Fibroblast of lung (primary cell): ENCODE data around the gene SYNDIG1. TPM values are rescaled to one million over a fixed set of nuclear protein-coding genes. Genes with fewer than 3 reads are reported as not detected.

Source experiments
- DNase-seq, 2 donors: peaks; one replicate each; pipeline versions ENCODE4 v3.0.0 to v3.0.0-alpha.2; 2010; ENCODE audit warnings: low read depth in 2 of 2
- H2AFZ ChIP-seq: 2 replicates; pipeline ENCODE4 v1.5.1; 2012; ENCODE audit warnings: low read length, control low read depth, inconsistent platforms
- H3K27ac ChIP-seq: 2 replicates; pipeline ENCODE4 v1.5.1; 2011; ENCODE audit warnings: low read length, control low read depth; ENCODE audit not compliant: insufficient read depth
- H3K27me3 ChIP-seq: 2 replicates; pipeline ENCODE4 v1.5.1; 2011; ENCODE audit warnings: mild to moderate bottlenecking, low read length; ENCODE audit not compliant: control insufficient read depth, insufficient read depth
- H3K36me3 ChIP-seq: 2 replicates; pipeline ENCODE4 v1.5.1; 2011; ENCODE audit warnings: low read length; ENCODE audit not compliant: control insufficient read depth, insufficient read depth
- H3K4me1 ChIP-seq: 2 replicates; pipeline ENCODE4 v1.5.1; 2011; ENCODE audit warnings: low read length; ENCODE audit not compliant: control insufficient read depth, insufficient read depth; ENCODE audit errors: extremely low read depth
- H3K4me2 ChIP-seq: 2 replicates; pipeline ENCODE4 v1.5.1; 2011; ENCODE audit warnings: low read length, control low read depth; ENCODE audit not compliant: insufficient read depth; ENCODE audit errors: extremely low read depth
- H3K4me3 ChIP-seq, 4 experiments: fragments of 200-600 bp in 1 of 4; sonication (generic) in 1 of 4; replicated peaks in 1 of 4; 2 replicates each; pipeline ENCODE4 v1.5.1; 2011 to 2016; ENCODE audit warnings: low read length in 4 of 4, low read depth in 3 of 4, mild to moderate bottlenecking in 3 of 4, control low read depth in 2 of 4, inconsistent platforms in 1 of 4, mixed read lengths in 1 of 4; ENCODE audit not compliant: insufficient read depth in 1 of 4; ENCODE audit errors: control extremely low read depth in 1 of 4
- H3K79me2 ChIP-seq: 2 replicates; pipeline ENCODE4 v1.5.1; 2012; ENCODE audit warnings: mild to moderate bottlenecking, low read length, inconsistent platforms; ENCODE audit not compliant: control insufficient read depth, insufficient read depth
- H3K9ac ChIP-seq: 2 replicates; pipeline ENCODE4 v1.5.1; 2011; ENCODE audit warnings: mild to moderate bottlenecking, low read length, control low read depth; ENCODE audit not compliant: insufficient read depth
- H3K9me3 ChIP-seq: 2 replicates; pipeline ENCODE4 v1.5.1; 2012; ENCODE audit warnings: low read depth, low read length; ENCODE audit not compliant: control insufficient read depth, insufficient read depth
- H4K20me1 ChIP-seq: 2 replicates; pipeline ENCODE4 v1.5.1; 2011; ENCODE audit warnings: low read length; ENCODE audit not compliant: control insufficient read depth, insufficient read depth; ENCODE audit errors: extremely low read depth
- EZH2 ChIP-seq: IDR thresholded peaks from 2 replicates; pipeline ENCODE4 v1.5.1; 2012; ENCODE audit warnings: low read length, control low read depth, mild to moderate bottlenecking; ENCODE audit errors: missing control alignments
- polyA plus RNA-seq, 2 donors: library from polyadenylated mRNA; depleted of rRNA in 1 of 2; stranded (reverse) in 1 of 2; unstranded in 1 of 2; fragments of >200 nt; gene quantifications; 2 replicates each; pipeline ENCODE4 v1.2.1, GENCODE V29; 2011 to 2012; ENCODE audit warnings: missing spikeins in 1 of 2
- total RNA-seq: library from RNA; depleted of rRNA; stranded (reverse); fragments of >200 nt; gene quantifications from 2 replicates; pipeline ENCODE4 v1.2.1, GENCODE V29; 2014
- TF ChIP-seq, protein P1 (sequence below), 2 donors: IDR thresholded peaks in 1 of 2; conservative IDR thresholded peaks in 1 of 2; 1 replicate in 1 of 2; 2 replicates in 1 of 2; pipeline ENCODE4 v1.5.1; 2011 to 2012; ENCODE audit warnings: low read length in 2 of 2, control low read depth in 1 of 2, inconsistent platforms in 1 of 2, low read depth in 1 of 2, mild to moderate bottlenecking in 1 of 2

Gene SYNDIG1
- total and polyA plus RNA-seq, 2 donors (not counting 1 experiment from before 2014, with no cell fraction given), result 0.02 to 0.17 TPM

DNA sequence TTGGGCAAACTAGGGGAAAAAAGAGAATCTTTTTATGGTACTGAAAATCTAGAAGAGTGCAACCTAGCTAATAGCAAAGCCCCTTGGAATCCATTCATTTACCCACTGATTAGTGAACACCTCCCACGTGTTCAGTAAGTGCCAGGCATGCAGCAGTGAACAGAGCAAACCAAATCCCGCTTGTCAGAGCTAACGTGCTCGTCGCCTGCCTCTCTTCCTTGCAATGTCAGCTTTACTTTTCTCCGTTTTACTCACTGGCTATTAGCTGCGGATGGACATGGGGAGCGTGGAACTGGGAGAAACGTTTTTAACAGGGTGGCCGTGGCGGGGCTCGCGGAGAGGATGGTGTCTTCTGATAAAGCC lies 120.4 kb downstream of the SYNDIG1 start:
- H3K36me3 ChIP-seq, result no peaks in the 10 kb centered on the region
- H3K4me1 ChIP-seq, result no peaks in the 10 kb centered on the region
- no peak overlapping the region for H3K9ac ChIP-seq
- H3K4me2 ChIP-seq, result no peak overlapping the region
- no peaks in the 10 kb centered on the region for H3K79me2 ChIP-seq
- no peak for TF ChIP-seq EZH2
- TF ChIP-seq, protein P1, sequence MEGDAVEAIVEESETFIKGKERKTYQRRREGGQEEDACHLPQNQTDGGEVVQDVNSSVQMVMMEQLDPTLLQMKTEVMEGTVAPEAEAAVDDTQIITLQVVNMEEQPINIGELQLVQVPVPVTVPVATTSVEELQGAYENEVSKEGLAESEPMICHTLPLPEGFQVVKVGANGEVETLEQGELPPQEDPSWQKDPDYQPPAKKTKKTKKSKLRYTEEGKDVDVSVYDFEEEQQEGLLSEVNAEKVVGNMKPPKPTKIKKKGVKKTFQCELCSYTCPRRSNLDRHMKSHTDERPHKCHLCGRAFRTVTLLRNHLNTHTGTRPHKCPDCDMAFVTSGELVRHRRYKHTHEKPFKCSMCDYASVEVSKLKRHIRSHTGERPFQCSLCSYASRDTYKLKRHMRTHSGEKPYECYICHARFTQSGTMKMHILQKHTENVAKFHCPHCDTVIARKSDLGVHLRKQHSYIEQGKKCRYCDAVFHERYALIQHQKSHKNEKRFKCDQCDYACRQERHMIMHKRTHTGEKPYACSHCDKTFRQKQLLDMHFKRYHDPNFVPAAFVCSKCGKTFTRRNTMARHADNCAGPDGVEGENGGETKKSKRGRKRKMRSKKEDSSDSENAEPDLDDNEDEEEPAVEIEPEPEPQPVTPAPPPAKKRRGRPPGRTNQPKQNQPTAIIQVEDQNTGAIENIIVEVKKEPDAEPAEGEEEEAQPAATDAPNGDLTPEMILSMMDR (conservative IDR thresholded peaks at IDR 0.05 in 1 of 2, IDR thresholded peaks at IDR 0.05 in 1 of 2; ENCODE audit: low read depth in 1 of 2, low read length in 2 of 2), result no peak
- no peaks in the 10 kb centered on the region for H4K20me1 ChIP-seq
- no peaks in the 10 kb centered on the region for H3K9me3 ChIP-seq
- no peak for DNase-seq
- H3K27ac ChIP-seq, result no peak overlapping the region
- no peak overlapping the region for H3K4me3 ChIP-seq
- no peaks in the 10 kb centered on the region for H3K27me3 ChIP-seq
- H2AFZ ChIP-seq, result no peak overlapping the region

DNA sequence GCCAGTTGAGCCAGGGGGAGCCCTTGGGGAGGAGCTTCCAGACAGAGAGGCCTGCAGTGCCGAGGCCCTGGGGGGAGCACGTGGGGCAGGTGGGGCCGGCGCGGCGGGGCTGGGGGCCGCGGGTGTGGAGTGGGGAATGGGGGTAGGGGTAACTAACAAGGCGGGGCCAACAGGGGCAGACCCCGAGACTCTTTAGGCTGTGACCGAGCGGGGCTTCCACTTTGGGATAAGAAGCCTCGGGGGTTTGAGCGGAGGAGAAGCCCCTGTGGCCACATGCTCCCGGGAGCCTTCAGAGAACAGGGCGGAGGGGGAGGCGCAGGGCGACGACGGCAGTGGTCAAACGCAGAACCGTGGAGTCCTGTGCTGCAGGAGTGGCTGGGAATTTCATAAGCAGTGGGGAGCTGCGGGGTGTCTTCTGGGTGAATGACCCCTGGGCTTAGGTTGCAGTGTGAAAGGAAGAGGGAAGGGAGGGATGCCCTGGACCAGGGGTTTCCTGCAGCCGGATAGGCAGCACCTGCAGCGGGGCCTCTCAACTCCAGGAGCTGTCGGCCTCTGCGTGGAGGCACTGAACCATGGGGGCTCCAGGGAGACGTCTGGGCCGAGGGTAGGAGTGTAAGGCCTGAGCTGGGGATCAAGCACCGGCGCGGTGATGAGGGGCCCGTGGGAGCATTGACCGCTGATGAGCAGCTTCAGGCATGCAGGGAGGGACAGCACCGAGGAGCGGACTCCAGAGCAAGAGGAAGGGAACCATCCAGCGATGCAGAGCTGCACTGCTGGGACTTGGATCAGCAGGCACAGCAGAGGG lies 121.0 kb downstream of the SYNDIG1 start:
- Histone ChIP-seq H4K20me1 (no peaks in the 10 kb centered on the region), H3K4me3 (no peak overlapping the region), H3K36me3 (no peaks in the 10 kb centered on the region), H3K9ac (no peak overlapping the region), H3K9me3 (no peaks in the 10 kb centered on the region), H3K79me2 (no peaks in the 10 kb centered on the region), H2AFZ (no peak overlapping the region), H3K27ac (no peak overlapping the region), H3K4me2 (no peak overlapping the region), H3K4me1 (no peaks in the 10 kb centered on the region), H3K27me3 (no peaks in the 10 kb centered on the region)
- no peak for DNase-seq
- TF ChIP-seq, protein P1 (conservative IDR thresholded peaks at IDR 0.05 in 1 of 2, IDR thresholded peaks at IDR 0.05 in 1 of 2; ENCODE audit: low read depth in 1 of 2, low read length in 2 of 2), result no peak
- no peak for TF ChIP-seq EZH2

DNA sequence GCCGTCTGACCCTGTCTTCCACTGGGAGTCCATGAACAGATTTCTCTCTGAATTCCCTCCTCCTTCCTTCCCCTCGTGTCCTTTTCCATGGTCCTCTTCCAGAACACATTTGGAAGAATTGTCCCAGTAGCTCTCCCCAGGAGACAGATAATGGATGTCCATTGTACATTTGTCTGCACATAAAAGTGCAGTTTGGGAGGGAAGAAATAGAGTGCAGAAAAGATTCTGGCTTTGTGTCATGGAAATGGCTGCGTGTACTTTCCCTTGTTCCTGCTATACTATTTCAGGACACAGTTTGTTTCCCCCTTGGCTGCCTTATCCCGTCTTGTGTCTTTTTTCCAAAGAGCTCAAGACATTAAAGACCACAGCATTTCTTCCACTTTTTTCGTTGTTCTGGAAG lies 127.6 kb downstream of the SYNDIG1 start:
- Histone ChIP-seq H2AFZ (no peak overlapping the region), H3K4me2 (no peak overlapping the region), H3K9me3 (no peaks in the 10 kb centered on the region), H3K4me1 (no peaks in the 10 kb centered on the region), H3K4me3 (no peak overlapping the region), H4K20me1 (no peaks in the 10 kb centered on the region), H3K9ac (no peak overlapping the region), H3K79me2 (no peaks in the 10 kb centered on the region), H3K27me3 (no peaks in the 10 kb centered on the region), H3K36me3 (no peaks in the 10 kb centered on the region), H3K27ac (no peak overlapping the region)
- no peak for TF ChIP-seq EZH2
- TF ChIP-seq, protein P1 (conservative IDR thresholded peaks at IDR 0.05 in 1 of 2, IDR thresholded peaks at IDR 0.05 in 1 of 2; ENCODE audit: low read depth in 1 of 2, low read length in 2 of 2), result no peak
- no peak for DNase-seq
